Retinal pigment epithelial cell (primary cell): ENCODE data around the gene NFE2L2.
"Not testable (repeated sequence)": the region's sequence is repeated elsewhere in the genome, so short reads cannot be mapped to it uniquely, and the experiment has no call there.

Source experiments
- DNase-seq: peaks from one replicate; pipeline ENCODE4 v3.0.0-alpha.2; 2010; ENCODE audit warnings: low read depth
- H3K4me3 ChIP-seq: 2 replicates; pipeline ENCODE4 v1.5.1; 2011; ENCODE audit warnings: mild to moderate bottlenecking, low read length, control low read depth, moderate library complexity
- CTCF ChIP-seq: conservative IDR thresholded peaks from 2 replicates; pipeline ENCODE4 v1.5.1; 2011; ENCODE audit warnings: low read depth, low read length, control low read depth, inconsistent platforms

Gene NFE2L2

GRCh38 chr2:177264693-177265587, at the start of gene NFE2L2:
NFE2L2 (minus strand) TSS chr2:177264727; CDS start chr2:177264576, 151 bp downstream.
- TF ChIP-seq CTCF: peak; percentile 43
- peak within 1 kb of the TSS; percentile 75 for H3K4me3 ChIP-seq
- DNase-seq: peak; percentile 58

- H3K4me3 ChIP-seq: no peak overlapping the region
- TF ChIP-seq CTCF: no peak
- no peak for DNase-seq
Observed at GRCh38 chr2:177314194-177314593, 49.7 kb upstream of the NFE2L2 start.

- no peak for TF ChIP-seq CTCF
- no peak for DNase-seq
- H3K4me3 ChIP-seq: no peak overlapping the region
Observed at GRCh38 chr2:177313162-177313781, 48.7 kb upstream of the NFE2L2 start.

- H3K4me3 ChIP-seq: no peak overlapping the region
- TF ChIP-seq CTCF: no peak
- DNase-seq: no peak
Observed at GRCh38 chr2:177312562-177312961, 48.0 kb upstream of the NFE2L2 start.

GRCh38 chr2:177309672-177310309, 45.3 kb upstream of the NFE2L2 start:
- not testable (repeated sequence) for H3K4me3 ChIP-seq, DNase-seq

- DNase-seq: no peak
- no peak for TF ChIP-seq CTCF
- no peak overlapping the region for H3K4me3 ChIP-seq
Observed at GRCh38 chr2:177306550-177306949, 42.0 kb upstream of the NFE2L2 start.

- DNase-seq: no peak
- no peak overlapping the region for H3K4me3 ChIP-seq
- no peak for TF ChIP-seq CTCF
Observed at GRCh38 chr2:177303939-177304338, 39.4 kb upstream of the NFE2L2 start.
